Left lung (tissue), 10 donors: ENCODE results near the gene METTL1. TPM values are rescaled to one million over a fixed set of nuclear protein-coding genes. Genes with fewer than 3 reads are reported as not detected.

Experiments
- ATAC-seq: fragments of 200-7000 bp; cut with Tn5 transposase; one replicate; pipeline ENCODE4 v1.9.1; 2020; ENCODE audit warnings: moderate library complexity
- DNase-seq, 4 donors: peaks; one replicate each; pipeline ENCODE4 v3.0.0-alpha.2; 2013 to 2020
- H3K27ac ChIP-seq, 2 donors: fragments of 200-600 bp; sonication (generic) in 1 of 2; one replicate each; pipeline versions ENCODE4 v1.5.0 to v1.8.0; 2020 to 2021
- H3K27me3 ChIP-seq, 2 donors: fragments of 200-600 bp; sonication (generic) in 1 of 2; one replicate each; pipeline versions ENCODE4 v1.5.0 to v1.8.0; 2020 to 2021
- H3K36me3 ChIP-seq, 2 donors: fragments of 200-600 bp; sonication (generic) in 1 of 2; one replicate each; pipeline versions ENCODE4 v1.5.0 to v1.8.0; 2020 to 2021
- H3K4me1 ChIP-seq, 2 donors: fragments of 200-600 bp; one replicate each; pipeline ENCODE4 v1.8.0; 2021
- H3K4me3 ChIP-seq, 2 donors: fragments of 200-600 bp; sonication (generic) in 1 of 2; one replicate each; pipeline versions ENCODE4 v1.5.0 to v1.8.0; 2020 to 2021; ENCODE audit warnings: mild to moderate bottlenecking in 1 of 2
- H3K9me3 ChIP-seq, 2 donors: fragments of 200-600 bp; sonication (generic) in 1 of 2; one replicate each; pipeline versions ENCODE4 v1.5.0 to v1.8.0; 2020 to 2021
- CTCF ChIP-seq, 2 donors: fragments of 200-600 bp; sonication (generic) in 1 of 2; IDR thresholded peaks; one replicate each; pipeline versions ENCODE4 v1.5.0 to v1.8.0; 2021; ENCODE audit warnings: antibody characterized with exemption in 2 of 2
- intact Hi-C, 2 donors: fragments of 100-400 bp; cut with DNase I; formaldehyde crosslinking; loops; one replicate each; pipeline versions ENCODE4 v1.11.2 to v1.14.2; 2022
- polyA plus RNA-seq, 6 donors: library from polyadenylated mRNA; unstranded; fragments of 120-200 nt; gene quantifications; one replicate each; pipeline ENCODE4 v1.2.1, GENCODE V29; 2013; ENCODE audit not compliant: insufficient read length in 6 of 6
- total RNA-seq, 2 donors: library from RNA; stranded (reverse); fragmentation: NEBNext Ultra II Directional; extraction: Animal tissue kit (Norgen Biotek cat#: 25700); gene quantifications; one replicate each; pipeline ENCODE4 v1.2.1, GENCODE V29; 2021
- donor health status: DM: no; HTN: yes; CAD: no.
- donor health status: DM: no; HTN: no; CAD: no.

The METTL1 gene
- total and polyA plus RNA-seq, 8 donors = 17.3 to 40.2 (median 30.6) TPM

- Histone ChIP-seq H3K27me3 (peaks cover 5 to 28% of the 10 kb centered on the region in 2 donors), H3K9me3 (no peaks in the 10 kb centered on the region), H3K36me3 (peaks cover 0 to 20% of the 10 kb centered on the region in 2 donors), H3K4me3 (no peak overlapping the region), H3K4me1 (peaks cover under 1 to 20% of the 10 kb centered on the region in 2 donors), H3K27ac (no peak overlapping the region)
- no peak for DNase-seq
- peak in 1 of 2 donors; percentile 26 for TF ChIP-seq CTCF (IDR thresholded peaks at IDR 0.05)
- ATAC-seq = no peak
- intact Hi-C loops = no loop called here
Measured at GRCh38 chr12:57759360-57759980, 12.4 kb downstream of the METTL1 start.

DNA sequence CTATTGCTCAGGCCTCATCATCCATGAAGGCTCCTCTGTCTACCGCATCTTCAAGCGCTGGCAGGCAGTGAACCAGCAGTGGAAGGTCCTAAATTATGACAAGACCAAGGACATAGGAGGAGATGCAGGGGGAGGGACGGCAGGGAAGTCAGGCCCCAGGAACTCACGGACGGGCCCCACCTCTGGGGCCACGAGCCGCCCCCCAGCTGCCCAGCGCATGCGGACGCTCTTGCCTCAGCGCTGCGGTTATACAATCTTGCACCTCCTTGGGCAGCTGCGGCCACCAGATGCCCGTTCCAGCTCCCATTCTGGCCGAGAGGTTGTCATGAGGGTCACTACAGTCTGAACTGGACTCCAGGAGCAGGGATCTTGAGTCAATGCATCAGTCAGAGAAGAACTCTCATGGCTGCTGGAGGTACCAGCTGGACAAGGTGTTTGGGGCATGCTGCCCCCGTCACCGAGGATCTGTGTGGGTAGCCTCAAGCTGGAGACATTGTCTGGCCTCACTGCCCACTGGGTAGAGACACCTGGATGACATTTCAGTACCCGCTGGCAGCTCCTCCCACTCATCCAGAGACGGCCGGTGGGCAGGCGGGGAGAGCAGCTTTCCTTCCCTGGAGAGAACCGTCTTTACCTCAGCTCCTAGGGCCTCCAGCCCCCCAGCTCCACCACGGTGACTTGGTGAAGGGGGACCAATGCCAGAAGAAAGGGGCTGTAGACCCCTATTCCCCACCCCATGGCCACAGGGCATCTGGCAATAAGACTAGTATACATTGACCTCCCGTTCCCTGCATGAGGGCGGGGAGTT lies 13.1 kb downstream of the METTL1 start:
- H3K36me3 ChIP-seq = peaks cover 0 to 20% of the 10 kb centered on the region in 2 donors
- peaks cover 0 to 26% of the 10 kb centered on the region in 2 donors for H3K4me1 ChIP-seq
- no peak for DNase-seq
- no peak overlapping the region for H3K27ac ChIP-seq
- TF ChIP-seq CTCF (IDR thresholded peaks at IDR 0.05) = no peak
- intact Hi-C loops = no loop called here
- ATAC-seq = no peak
- H3K9me3 ChIP-seq = no peaks in the 10 kb centered on the region
- no peak overlapping the region for H3K4me3 ChIP-seq
- peaks cover 0 to 26% of the 10 kb centered on the region in 2 donors for H3K27me3 ChIP-seq

DNA sequence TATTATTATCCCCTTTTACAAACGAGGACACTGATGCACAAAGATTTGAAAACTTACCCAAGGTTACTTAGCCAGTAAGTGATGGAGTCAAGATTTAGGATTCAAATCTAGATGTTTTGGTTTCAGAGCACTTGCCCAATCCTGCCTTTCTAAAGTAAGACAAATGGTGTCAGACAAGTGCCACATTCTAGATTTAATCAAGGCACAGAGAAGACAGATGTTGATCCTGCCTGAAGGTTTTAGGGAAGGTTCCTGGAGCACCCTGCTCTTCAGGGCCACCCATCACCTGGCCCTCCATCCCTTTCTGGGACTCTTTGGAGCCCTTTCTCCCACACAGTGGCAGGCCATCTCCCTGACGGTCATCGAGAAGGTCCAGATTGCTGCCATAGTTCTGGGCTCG lies 14.1 kb downstream of the METTL1 start:
- DNase-seq (no peak), ATAC-seq (no peak)
- Histone ChIP-seq H3K4me1 (peaks cover 4 to 35% of the 10 kb centered on the region in 2 donors), H3K27ac (no peak overlapping the region), H3K4me3 (no peak overlapping the region), H3K27me3 (peaks cover 0 to 17% of the 10 kb centered on the region in 2 donors), H3K36me3 (peaks cover 0 to 20% of the 10 kb centered on the region in 2 donors), H3K9me3 (no peaks in the 10 kb centered on the region)
- intact Hi-C loops = no loop called here
- no peak for TF ChIP-seq CTCF (IDR thresholded peaks at IDR 0.05)

DNA sequence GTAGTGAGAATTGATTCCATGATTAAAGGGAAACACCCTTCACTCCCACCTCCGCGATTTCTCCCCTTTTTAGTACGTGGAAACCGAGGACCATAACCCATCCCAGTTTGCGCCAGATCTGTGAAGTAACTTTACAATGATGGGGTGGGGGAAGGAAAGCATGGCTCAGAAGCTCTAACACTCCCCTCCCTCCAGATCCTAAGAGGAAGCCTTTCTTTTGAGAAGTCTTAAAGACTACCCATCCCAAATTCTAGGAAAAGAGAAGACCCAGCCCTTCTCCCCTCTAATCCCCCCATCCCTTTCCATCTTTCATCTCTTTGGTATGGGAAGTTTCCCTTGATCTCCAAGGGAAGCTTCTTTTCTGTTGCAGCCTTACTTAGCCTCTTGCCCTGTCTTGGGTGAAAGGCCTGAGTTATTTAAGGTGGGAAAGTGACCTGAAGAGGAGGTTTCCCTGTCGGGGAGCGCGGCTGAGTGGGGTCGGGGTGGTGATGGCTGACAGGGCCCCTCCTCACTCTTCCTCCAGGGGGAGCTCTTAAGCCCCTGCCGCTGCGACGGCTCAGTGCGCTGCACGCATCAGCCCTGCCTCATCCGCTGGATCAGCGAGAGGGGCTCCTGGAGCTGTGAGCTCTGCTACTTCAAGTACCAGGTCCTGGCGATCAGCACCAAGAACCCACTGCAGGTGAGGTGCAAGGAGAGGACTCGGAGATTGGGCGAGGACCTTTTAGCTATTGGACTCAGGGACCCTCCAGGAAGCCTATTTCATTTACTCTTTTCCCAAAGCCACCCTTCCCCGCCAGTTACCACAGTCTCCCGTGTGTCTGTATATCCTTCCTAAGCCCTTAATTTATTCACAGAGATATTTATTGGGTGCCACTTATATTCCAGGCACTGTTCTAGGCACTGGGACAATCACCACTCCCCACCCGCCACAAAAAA lies 15.2 kb downstream of the METTL1 start:
- Histone ChIP-seq H3K27me3 (peaks cover 0 to 12% of the 10 kb centered on the region in 2 donors), H3K9me3 (no peaks in the 10 kb centered on the region), H3K4me3 (peak overlapping the region; percentile 50 to 63), H3K4me1 (peaks cover 5 to 42% of the 10 kb centered on the region in 2 donors), H3K27ac (peak overlapping the region in 1 of 2 donors; percentile 58), H3K36me3 (peaks cover 0 to 20% of the 10 kb centered on the region in 2 donors)
- ATAC-seq (no peak), DNase-seq (peak in 2 of 4 donors; percentile 61 to 92)
- intact Hi-C loops = no loop called here
- TF ChIP-seq CTCF (IDR thresholded peaks at IDR 0.05) = peak; percentile 54 to 69
